Measurements from ENCODE around the gene GTF2H4. TPM values are rescaled to one million over a fixed set of nuclear protein-coding genes. Genes with fewer than 3 reads are reported as not detected.

GTF2H4 gene
- total and polyA plus RNA-seq, 2 of the 8 experiments (the other 6 are each of a cell fraction or from before 2014, with no cell fraction given) = 42.3 to 53.4 TPM

GRCh38 chr6:30891816-30892538, 16.0 kb upstream of the GTF2H4 start:
- TF ChIP-seq JUN (IDR thresholded peaks at IDR 0.05; ENCODE audit: low read depth, low read length) = no peak
- TF ChIP-seq POLR2AphosphoS5 (IDR thresholded peaks at IDR 0.05; ENCODE audit: low read depth, low read length) = 0 out of 2 replicates have a peak, but pooled peaks have one; percentile 48
- peaks cover 3 to 43% of the 10 kb centered on the region in 2 experiments for H3K79me2 ChIP-seq (ENCODE audit: control insufficient read depth in 1 of 2, insufficient read depth in 2 of 2, low read length in 2 of 2)
- H3K9me3 ChIP-seq (ENCODE audit: insufficient read depth in 2 of 2, low read depth in 1 of 2, low read length in 1 of 2) = no peaks in the 10 kb centered on the region
- peaks cover 6 to 36% of the 10 kb centered on the region in 2 experiments for H4K20me1 ChIP-seq (replicated peaks in 1 of 2; ENCODE audit: control insufficient read depth in 1 of 2, insufficient read depth in 2 of 2, low read length in 2 of 2)
- no peak overlapping the region for H2BK12ac ChIP-seq (ENCODE audit: low read depth, low read length)
- H3K23ac ChIP-seq (ENCODE audit: insufficient read length) = no peak overlapping the region
- H3K27ac ChIP-seq (ENCODE audit: low read depth, low read length) = peak overlapping the region; percentile 7; the same call in 1 of the 2 replicates
- no peak overlapping the region for H4K91ac ChIP-seq (replicated peaks; ENCODE audit: insufficient read length, low read length)
- no peak overlapping the region for H2AFZ ChIP-seq (ENCODE audit: low read length)
- H4K8ac ChIP-seq (ENCODE audit: extremely low read depth, insufficient read depth, low read length) = no peak overlapping the region
- H2BK15ac ChIP-seq (ENCODE audit: low read length) = no peak overlapping the region
- 82% methylated on average over 19 of the region's 21 CpGs; no CpG with 5 or more reads in 1 of the 2 experiments for WGBS, 2 experiments (ENCODE audit: extremely low coverage in 1 of 2, insufficient coverage in 1 of 2, insufficient read length in 1 of 2, insufficient replicate concordance in 2 of 2, low coverage in 1 of 2, low lambda C conversion rate in 2 of 2, missing lambda C conversion rate in 1 of 2)
- H3K9ac ChIP-seq (replicated peaks in 1 of 4; ENCODE audit: extremely low read depth in 1 of 4, low read depth in 3 of 4, low read length in 3 of 4) = peak overlapping the region in 1 of 4 experiments; percentile 38; a peak in 2 of 7 replicates
- no peak overlapping the region for H2BK20ac ChIP-seq (ENCODE audit: low read length)
- peaks cover 46 to 84% (median 69%) of the 10 kb centered on the region in 4 experiments for H3K36me3 ChIP-seq (ENCODE audit: control insufficient read depth in 2 of 4, insufficient read depth in 4 of 4, low read length in 3 of 4)
- H3K14ac ChIP-seq (ENCODE audit: insufficient read length) = no peak overlapping the region
- H3K18ac ChIP-seq (ENCODE audit: extremely low read depth, low read length) = no peak overlapping the region
- H2BK5ac ChIP-seq (ENCODE audit: low read depth, low read length) = no peak overlapping the region
- H4K5ac ChIP-seq (ENCODE audit: insufficient read length, low read depth, low read length) = no peak overlapping the region
- peaks cover 14% of the 10 kb centered on the region for H3K79me1 ChIP-seq (ENCODE audit: low read depth, low read length)
- H3K4me2 ChIP-seq (ENCODE audit: insufficient read depth in 1 of 2, low read depth in 2 of 2, low read length in 2 of 2) = no peak overlapping the region
- no peak overlapping the region for H3K4ac ChIP-seq (replicated peaks; ENCODE audit: insufficient read length, low read depth, low read length)
- CTCF ChIA-PET (ENCODE audit: partially characterized antibody) = interaction anchor here (1.0 to 29.0 kb wide), 6 partner anchors 10 to 161 kb away, joined by 3 to 610 read pairs (median 9); partner anchors contain the start of genes MUCL3 and VARS2
- peaks cover under 1 to 12% (median 3%) of the 10 kb centered on the region in 4 experiments for H3K4me1 ChIP-seq (replicated peaks in 1 of 4; ENCODE audit: control insufficient read depth in 3 of 4, insufficient read depth in 4 of 4, low read length in 3 of 4)
- DNase-seq (ENCODE audit: low read depth in 1 of 2, low spot score in 2 of 2) (no peak), FAIRE-seq (no peak)
- H3K56ac ChIP-seq (replicated peaks; ENCODE audit: insufficient read length, low read depth, low read length) = no peak overlapping the region
- peaks cover 8% of the 10 kb centered on the region; the same call in 1 of the 2 replicates for H3K23me2 ChIP-seq (ENCODE audit: low read depth, low read length)
- no peak overlapping the region; the same call in 1 of the 2 replicates for H2AK5ac ChIP-seq (ENCODE audit: low read depth, low read length)
- POLR2A ChIA-PET (ENCODE audit: partially characterized antibody) = interaction anchor here (0.9 to 1.8 kb wide), 3 partner anchors 14 to 148 kb away, joined by 3 to 5 read pairs (median 4); partner anchors contain the start of gene IER3
- no peak overlapping the region for H2BK120ac ChIP-seq (replicated peaks; ENCODE audit: low read depth, low read length)
- H3K27me3 ChIP-seq (replicated peaks in 1 of 4; ENCODE audit: control insufficient read depth in 3 of 4, extremely low read depth in 1 of 4, insufficient read depth in 3 of 4, low read length in 3 of 4) = no peaks in the 10 kb centered on the region
- no peak overlapping the region for H3K4me3 ChIP-seq (ENCODE audit: extremely low read depth in 1 of 4, insufficient read depth in 2 of 4, low read depth in 3 of 4, low read length in 4 of 4)

All from H1 (cell line).